BJ (cell line): Measurements from ENCODE around the gene P2RX2. TPM values are rescaled to one million over a fixed set of nuclear protein-coding genes. Genes with fewer than 3 reads are reported as not detected.

Experiments
- CTCF ChIA-PET: fragments of 350-600 bp; formaldehyde crosslinking; extraction: SDS; loops from one replicate; lab custom pipeline; 2021; ENCODE audit warnings: antibody characterized with exemption, inconsistent platforms; lab: Yijun Ruan, JAX
- POLR2A ChIA-PET: fragments of 300-600 bp; sonication (Branson Sonifier 250); formaldehyde crosslinking; extraction: SDS; loops from one replicate; lab custom pipeline; 2021; ENCODE audit warnings: antibody characterized with exemption; lab: Charles Lee
- DNase-seq: peaks from one replicate; pipeline ENCODE4 v3.0.0-alpha.2; 2011; ENCODE audit warnings: low read depth
- H3K27me3 ChIP-seq: 2 replicates; pipeline ENCODE4 v1.6.0; 2011; ENCODE audit warnings: low read length; ENCODE audit not compliant: control insufficient read depth, insufficient read depth
- H3K36me3 ChIP-seq: 2 replicates; pipeline ENCODE4 v1.5.1; 2011; ENCODE audit warnings: low read length; ENCODE audit not compliant: control insufficient read depth, insufficient read depth
- H3K4me3 ChIP-seq: 2 replicates; pipeline ENCODE4 v1.5.1; 2011; ENCODE audit warnings: low read depth, mild to moderate bottlenecking, control low read depth, low read length
- polyA plus RNA-seq: library from polyadenylated mRNA; depleted of rRNA; stranded (reverse); fragments of >200 nt; gene quantifications from 2 replicates; pipeline ENCODE4 v1.2.3, GENCODE V29; 2011
- TF ChIP-seq, protein P1 (sequence below): IDR thresholded peaks from 2 replicates; pipeline ENCODE4 v1.5.1; 2011; ENCODE audit warnings: low read depth, mild to moderate bottlenecking, control low read depth, inconsistent platforms, low read length, moderate library complexity; ENCODE audit not compliant: insufficient read depth

The P2RX2 gene
- polyA plus RNA-seq, 1 experiment = not detected

GRCh38 chr12:132620899-132621656, 2.5 kb downstream of the P2RX2 start:
- no peak for DNase-seq
- Histone ChIP-seq H3K4me3 (no peak overlapping the region), H3K36me3 (peaks cover 4% of the 10 kb centered on the region), H3K27me3 (peaks cover 14% of the 10 kb centered on the region)
- ChIA-PET CTCF (interaction anchor here (0.9 to 4.1 kb wide), 4 partner anchors 7 to 206 kb away, joined by 3 to 27 read pairs (median 4); no protein-coding TSS in a partner anchor), POLR2A (no interaction called here)
- TF ChIP-seq, protein P1, sequence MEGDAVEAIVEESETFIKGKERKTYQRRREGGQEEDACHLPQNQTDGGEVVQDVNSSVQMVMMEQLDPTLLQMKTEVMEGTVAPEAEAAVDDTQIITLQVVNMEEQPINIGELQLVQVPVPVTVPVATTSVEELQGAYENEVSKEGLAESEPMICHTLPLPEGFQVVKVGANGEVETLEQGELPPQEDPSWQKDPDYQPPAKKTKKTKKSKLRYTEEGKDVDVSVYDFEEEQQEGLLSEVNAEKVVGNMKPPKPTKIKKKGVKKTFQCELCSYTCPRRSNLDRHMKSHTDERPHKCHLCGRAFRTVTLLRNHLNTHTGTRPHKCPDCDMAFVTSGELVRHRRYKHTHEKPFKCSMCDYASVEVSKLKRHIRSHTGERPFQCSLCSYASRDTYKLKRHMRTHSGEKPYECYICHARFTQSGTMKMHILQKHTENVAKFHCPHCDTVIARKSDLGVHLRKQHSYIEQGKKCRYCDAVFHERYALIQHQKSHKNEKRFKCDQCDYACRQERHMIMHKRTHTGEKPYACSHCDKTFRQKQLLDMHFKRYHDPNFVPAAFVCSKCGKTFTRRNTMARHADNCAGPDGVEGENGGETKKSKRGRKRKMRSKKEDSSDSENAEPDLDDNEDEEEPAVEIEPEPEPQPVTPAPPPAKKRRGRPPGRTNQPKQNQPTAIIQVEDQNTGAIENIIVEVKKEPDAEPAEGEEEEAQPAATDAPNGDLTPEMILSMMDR = no peak

GRCh38 chr12:132621657-132622435, 3.3 kb downstream of the P2RX2 start:
- peaks cover 12% of the 10 kb centered on the region for H3K27me3 ChIP-seq
- POLR2A ChIA-PET = no interaction called here
- DNase-seq = no peak
- CTCF ChIA-PET = interaction anchor here (1.1 to 4.1 kb wide), 5 partner anchors 8 to 207 kb away, joined by 3 to 27 read pairs (median 5); no protein-coding TSS in a partner anchor
- TF ChIP-seq, protein P1 = no peak
- peaks cover 4% of the 10 kb centered on the region for H3K36me3 ChIP-seq
- no peak overlapping the region for H3K4me3 ChIP-seq

DNA sequence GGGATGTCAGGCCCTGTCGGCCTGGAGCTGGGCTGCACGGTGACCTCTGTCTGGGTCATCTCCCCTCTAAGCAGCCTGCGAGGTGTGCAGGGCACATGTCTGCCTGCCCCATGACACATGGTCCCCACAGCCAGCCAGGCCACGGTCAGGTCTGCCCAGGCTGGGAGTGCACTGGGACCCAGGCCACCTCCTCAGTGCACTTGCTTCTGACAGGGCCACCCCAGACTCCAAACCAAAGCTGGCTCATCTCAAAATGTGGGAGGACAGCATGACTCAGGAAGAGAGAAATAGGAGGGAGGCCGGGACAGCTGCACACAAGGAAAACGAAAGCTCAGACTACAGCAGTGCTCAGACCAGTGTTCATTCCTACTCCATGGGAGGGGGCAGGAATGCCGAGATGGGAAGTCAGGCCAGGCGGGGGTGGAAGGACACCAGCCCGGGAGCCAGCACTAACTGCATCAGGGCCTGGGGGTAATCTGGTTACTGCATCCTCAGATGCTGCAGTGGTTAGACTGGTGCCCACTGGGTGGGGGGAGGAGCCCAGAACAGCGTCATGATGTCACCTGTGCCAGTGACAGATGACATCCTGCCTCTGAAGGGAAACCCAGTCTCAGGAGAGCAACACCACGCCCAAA, 4.0 kb downstream of the P2RX2 start:
- H3K36me3 ChIP-seq = peaks cover 4% of the 10 kb centered on the region
- CTCF ChIA-PET = interaction anchor here (1.1 to 4.1 kb wide), 5 partner anchors 9 to 207 kb away, joined by 3 to 27 read pairs (median 5); no protein-coding TSS in a partner anchor
- TF ChIP-seq, protein P1 = no peak
- H3K4me3 ChIP-seq = no peak overlapping the region
- H3K27me3 ChIP-seq = peaks cover 11% of the 10 kb centered on the region
- POLR2A ChIA-PET = no interaction called here
- peak; percentile 31 for DNase-seq

- TF ChIP-seq, protein P1 = no peak
- ChIA-PET POLR2A (no interaction called here), CTCF (interaction anchor here (1.1 to 4.1 kb wide), 3 partner anchors 13 to 208 kb away, joined by 3 to 27 read pairs (median 5); no protein-coding TSS in a partner anchor)
- DNase-seq = no peak
- Histone ChIP-seq H3K4me3 (no peak overlapping the region), H3K27me3 (peaks cover 6% of the 10 kb centered on the region), H3K36me3 (peaks cover 4% of the 10 kb centered on the region)
Observed at GRCh38 chr12:132623072-132623869, 4.7 kb downstream of the P2RX2 start.
